ENCODE data around the gene HYKK.

HYKK gene

DNA sequence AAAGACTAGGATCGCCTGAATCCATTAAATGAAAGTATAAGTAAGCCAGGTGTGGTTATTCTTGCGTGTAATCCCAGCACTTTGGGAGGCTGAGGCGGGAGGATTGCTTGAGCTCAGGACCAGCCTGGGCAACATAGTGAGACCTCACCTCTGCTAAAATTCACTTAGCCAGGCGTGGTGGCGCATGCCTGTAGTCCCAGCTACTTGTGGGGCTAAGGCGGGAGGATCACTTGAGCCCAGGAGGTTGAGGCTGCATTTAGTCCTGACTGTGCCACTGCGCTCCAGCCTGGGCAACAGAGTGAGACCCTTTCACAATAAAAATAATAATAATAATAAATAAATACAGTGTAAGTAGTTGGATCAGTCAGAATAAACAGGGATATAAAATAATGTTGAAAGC is 25.5 kb upstream of the HYKK start:
- H3K36me3 ChIP-seq (ENCODE audit: control insufficient read depth in 4 of 4, insufficient read depth in 4 of 4, low read length in 3 of 4) = peaks cover 20 to 71% (median 53%) of the 10 kb centered on the region in 4 experiments
- no peak for DNase-seq
- CTCF ChIA-PET = interaction anchor here (0.6 to 6.6 kb wide), 5 partner anchors 32 to 1551 kb away, joined by 3 to 63 read pairs (median 8); no protein-coding TSS in a partner anchor
- H3K27ac ChIP-seq (ENCODE audit: insufficient read depth in 1 of 2, low read depth in 1 of 2, low read length in 2 of 2, poor library complexity in 1 of 2, severe bottlenecking in 2 of 2) = no peak overlapping the region
- POLR2A ChIA-PET = no interaction called here
- WGBS (ENCODE audit: insufficient coverage) = 80% methylated on average over 5 of the region's 7 CpGs
- no peaks in the 10 kb centered on the region for H3K27me3 ChIP-seq (replicated peaks in 2 of 5; ENCODE audit: control insufficient read depth in 4 of 5, insufficient read depth in 5 of 5, low read length in 4 of 5)
- no peak overlapping the region for H3K4me3 ChIP-seq (ENCODE audit: control insufficient read depth in 1 of 7, extremely low read depth in 1 of 7, insufficient read depth in 4 of 7, low read depth in 2 of 7, low read length in 6 of 7)
- no peaks in the 10 kb centered on the region for H3K9me3 ChIP-seq (ENCODE audit: control extremely low read depth in 1 of 5, control insufficient read depth in 4 of 5, insufficient read depth in 2 of 5, low read depth in 1 of 5, low read length in 4 of 5)
- H3K4me1 ChIP-seq (ENCODE audit: control extremely low read depth in 1 of 4, control insufficient read depth in 4 of 4, insufficient read depth in 4 of 4, low read length in 3 of 4) = no peaks in the 10 kb centered on the region

GRCh38 chr15:78492872-78493271 is 14.5 kb upstream of the HYKK start:
- H3K27me3 ChIP-seq (replicated peaks in 2 of 5; ENCODE audit: control insufficient read depth in 4 of 5, insufficient read depth in 5 of 5, low read length in 4 of 5) = no peaks in the 10 kb centered on the region
- POLR2A ChIA-PET = no interaction called here
- CTCF ChIA-PET = no interaction called here
- no peaks in the 10 kb centered on the region for H3K9me3 ChIP-seq (ENCODE audit: control extremely low read depth in 1 of 5, control insufficient read depth in 4 of 5, insufficient read depth in 2 of 5, low read depth in 1 of 5, low read length in 4 of 5)
- H3K36me3 ChIP-seq (ENCODE audit: control insufficient read depth in 4 of 4, insufficient read depth in 4 of 4, low read length in 3 of 4) = peaks cover 17 to 72% (median 46%) of the 10 kb centered on the region in 4 experiments
- peak in 2 of 3 donors; percentile 18 to 28 for DNase-seq
- H3K4me1 ChIP-seq (ENCODE audit: control extremely low read depth in 1 of 4, control insufficient read depth in 4 of 4, insufficient read depth in 4 of 4, low read length in 3 of 4) = peaks cover 0 to 10% (median 8%) of the 10 kb centered on the region in 4 experiments
- no peak overlapping the region for H3K4me3 ChIP-seq (ENCODE audit: control insufficient read depth in 1 of 7, extremely low read depth in 1 of 7, insufficient read depth in 4 of 7, low read depth in 2 of 7, low read length in 6 of 7)
- H3K27ac ChIP-seq (ENCODE audit: insufficient read depth in 1 of 2, low read depth in 1 of 2, low read length in 2 of 2, poor library complexity in 1 of 2, severe bottlenecking in 2 of 2) = peak overlapping the region in 1 of 2 experiments; percentile 16
- WGBS (ENCODE audit: insufficient coverage) = no CpG with 5 or more reads among the region's 1 CpG

DNA sequence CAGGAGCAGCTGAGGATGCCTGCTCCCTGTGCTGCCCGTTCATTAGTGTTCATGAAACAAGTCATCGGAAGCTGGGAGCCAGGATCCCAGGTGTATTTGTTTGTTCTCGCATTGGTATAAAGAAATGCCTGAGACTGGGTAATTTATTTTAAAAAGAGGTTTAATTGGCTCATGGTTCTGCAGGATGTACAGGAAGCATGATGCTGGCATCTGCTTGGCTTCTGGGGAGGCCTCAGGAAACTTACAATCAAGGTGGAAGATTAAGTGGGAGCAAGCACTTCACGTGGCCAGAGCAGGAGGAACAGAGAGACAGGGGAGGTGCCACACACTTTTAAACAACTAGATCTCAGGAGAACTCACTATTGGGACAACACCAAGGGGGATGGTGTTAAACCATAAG is 5.5 kb upstream of the HYKK start:
- POLR2A ChIA-PET = no interaction called here
- Histone ChIP-seq H3K9me3 (ENCODE audit: control extremely low read depth in 1 of 5, control insufficient read depth in 4 of 5, insufficient read depth in 2 of 5, low read depth in 1 of 5, low read length in 4 of 5) (peaks cover 0 to 3% (median 0%) of the 10 kb centered on the region in 5 experiments), H3K4me3 (ENCODE audit: control insufficient read depth in 1 of 7, extremely low read depth in 1 of 7, insufficient read depth in 4 of 7, low read depth in 2 of 7, low read length in 6 of 7) (no peak overlapping the region), H3K27ac (ENCODE audit: insufficient read depth in 1 of 2, low read depth in 1 of 2, low read length in 2 of 2, poor library complexity in 1 of 2, severe bottlenecking in 2 of 2) (no peak overlapping the region), H3K36me3 (ENCODE audit: control insufficient read depth in 4 of 4, insufficient read depth in 4 of 4, low read length in 3 of 4) (peaks cover 7 to 43% (median 23%) of the 10 kb centered on the region in 4 experiments), H3K4me1 (ENCODE audit: control extremely low read depth in 1 of 4, control insufficient read depth in 4 of 4, insufficient read depth in 4 of 4, low read length in 3 of 4) (peaks cover 0 to 2% (median 1%) of the 10 kb centered on the region in 4 experiments), H3K27me3 (replicated peaks in 2 of 5; ENCODE audit: control insufficient read depth in 4 of 5, insufficient read depth in 5 of 5, low read length in 4 of 5) (peaks cover 0 to 2% (median 0%) of the 10 kb centered on the region in 5 experiments)
- 100% methylated on average over 3 of the region's 4 CpGs for WGBS (ENCODE audit: insufficient coverage)
- DNase-seq = no peak
- CTCF ChIA-PET = no interaction called here

- ChIA-PET CTCF (no interaction called here), POLR2A (no interaction called here)
- Histone ChIP-seq H3K4me1 (ENCODE audit: control extremely low read depth in 1 of 4, control insufficient read depth in 4 of 4, insufficient read depth in 4 of 4, low read length in 3 of 4) (peaks cover 0 to 10% (median 8%) of the 10 kb centered on the region in 4 experiments), H3K36me3 (ENCODE audit: control insufficient read depth in 4 of 4, insufficient read depth in 4 of 4, low read length in 3 of 4) (peaks cover 7 to 35% (median 17%) of the 10 kb centered on the region in 4 experiments), H3K27ac (ENCODE audit: insufficient read depth in 1 of 2, low read depth in 1 of 2, low read length in 2 of 2, poor library complexity in 1 of 2, severe bottlenecking in 2 of 2) (no peak overlapping the region), H3K9me3 (ENCODE audit: control extremely low read depth in 1 of 5, control insufficient read depth in 4 of 5, insufficient read depth in 2 of 5, low read depth in 1 of 5, low read length in 4 of 5) (peaks cover 0 to 3% (median 0%) of the 10 kb centered on the region in 5 experiments), H3K4me3 (ENCODE audit: control insufficient read depth in 1 of 7, extremely low read depth in 1 of 7, insufficient read depth in 4 of 7, low read depth in 2 of 7, low read length in 6 of 7) (no peak overlapping the region), H3K27me3 (replicated peaks in 2 of 5; ENCODE audit: control insufficient read depth in 4 of 5, insufficient read depth in 5 of 5, low read length in 4 of 5) (peaks cover 0 to 2% (median 0%) of the 10 kb centered on the region in 5 experiments)
- DNase-seq = no peak
- WGBS (ENCODE audit: insufficient coverage) = 100% methylated on average over 1 of the region's 2 CpGs
Measured at GRCh38 chr15:78502641-78503040, 4.7 kb upstream of the HYKK start.

DNA sequence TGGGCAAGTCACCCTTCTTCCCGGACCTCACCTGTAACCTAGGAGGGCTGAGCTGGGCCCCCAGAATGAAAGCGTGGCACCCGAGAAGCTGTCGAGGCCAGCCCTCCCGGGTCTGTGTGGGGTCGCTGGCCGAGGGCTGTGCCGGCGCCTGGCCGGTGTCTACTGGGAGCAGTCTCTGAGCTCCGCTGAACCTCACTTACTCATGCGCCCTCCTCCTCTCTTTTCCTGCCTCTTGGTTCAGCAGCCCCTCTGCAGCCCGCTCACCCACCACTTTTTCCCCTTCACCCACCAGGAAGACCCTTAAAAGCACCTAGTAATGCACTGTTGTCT is 419 bp downstream of the HYKK start:
- ChIA-PET POLR2A (no interaction called here), CTCF (interaction anchor here (0.9 to 1.3 kb wide), 2 partner anchors 10 to 32 kb away, joined by 3 read pairs; partner anchors contain the start of gene PSMA4)
- peaks cover 0 to 17% (median 15%) of the 10 kb centered on the region in 4 experiments for H3K4me1 ChIP-seq (ENCODE audit: control extremely low read depth in 1 of 4, control insufficient read depth in 4 of 4, insufficient read depth in 4 of 4, low read length in 3 of 4)
- peak overlapping the region; percentile 62 to 83 (median 76) for H3K4me3 ChIP-seq (ENCODE audit: control insufficient read depth in 1 of 7, extremely low read depth in 1 of 7, insufficient read depth in 4 of 7, low read depth in 2 of 7, low read length in 6 of 7)
- no peaks in the 10 kb centered on the region for H3K9me3 ChIP-seq (ENCODE audit: control extremely low read depth in 1 of 5, control insufficient read depth in 4 of 5, insufficient read depth in 2 of 5, low read depth in 1 of 5, low read length in 4 of 5)
- 0% methylated on average over 13 of the region's 13 CpGs for WGBS (ENCODE audit: insufficient coverage)
- H3K27ac ChIP-seq (ENCODE audit: insufficient read depth in 1 of 2, low read depth in 1 of 2, low read length in 2 of 2, poor library complexity in 1 of 2, severe bottlenecking in 2 of 2) = no peak overlapping the region
- DNase-seq = no peak
- H3K27me3 ChIP-seq (replicated peaks in 2 of 5; ENCODE audit: control insufficient read depth in 4 of 5, insufficient read depth in 5 of 5, low read length in 4 of 5) = peaks cover 0 to 11% (median 8%) of the 10 kb centered on the region in 5 experiments
- H3K36me3 ChIP-seq (ENCODE audit: control insufficient read depth in 4 of 4, insufficient read depth in 4 of 4, low read length in 3 of 4) = no peaks in the 10 kb centered on the region

- ChIA-PET POLR2A (no interaction called here), CTCF (interaction anchor here (0.9 to 1.3 kb wide), 2 partner anchors 11 to 32 kb away, joined by 3 read pairs; partner anchors contain the start of gene PSMA4)
- WGBS (ENCODE audit: insufficient coverage) = 46% methylated on average over 2 of the region's 6 CpGs
- H3K9me3 ChIP-seq (ENCODE audit: control extremely low read depth in 1 of 5, control insufficient read depth in 4 of 5, insufficient read depth in 2 of 5, low read depth in 1 of 5, low read length in 4 of 5) = no peaks in the 10 kb centered on the region
- no peak overlapping the region for H3K27ac ChIP-seq (ENCODE audit: insufficient read depth in 1 of 2, low read depth in 1 of 2, low read length in 2 of 2, poor library complexity in 1 of 2, severe bottlenecking in 2 of 2)
- H3K27me3 ChIP-seq (replicated peaks in 2 of 5; ENCODE audit: control insufficient read depth in 4 of 5, insufficient read depth in 5 of 5, low read length in 4 of 5) = peaks cover 0 to 11% (median 8%) of the 10 kb centered on the region in 5 experiments
- H3K4me3 ChIP-seq (ENCODE audit: control insufficient read depth in 1 of 7, extremely low read depth in 1 of 7, insufficient read depth in 4 of 7, low read depth in 2 of 7, low read length in 6 of 7) = peak overlapping the region in 5 of 7 experiments; percentile 62 to 83 (median 78)
- H3K36me3 ChIP-seq (ENCODE audit: control insufficient read depth in 4 of 4, insufficient read depth in 4 of 4, low read length in 3 of 4) = no peaks in the 10 kb centered on the region
- DNase-seq = no peak
- H3K4me1 ChIP-seq (ENCODE audit: control extremely low read depth in 1 of 4, control insufficient read depth in 4 of 4, insufficient read depth in 4 of 4, low read length in 3 of 4) = peaks cover 0 to 17% (median 15%) of the 10 kb centered on the region in 4 experiments
Measured at GRCh38 chr15:78508272-78508671, 895 bp downstream of the HYKK start.

DNA sequence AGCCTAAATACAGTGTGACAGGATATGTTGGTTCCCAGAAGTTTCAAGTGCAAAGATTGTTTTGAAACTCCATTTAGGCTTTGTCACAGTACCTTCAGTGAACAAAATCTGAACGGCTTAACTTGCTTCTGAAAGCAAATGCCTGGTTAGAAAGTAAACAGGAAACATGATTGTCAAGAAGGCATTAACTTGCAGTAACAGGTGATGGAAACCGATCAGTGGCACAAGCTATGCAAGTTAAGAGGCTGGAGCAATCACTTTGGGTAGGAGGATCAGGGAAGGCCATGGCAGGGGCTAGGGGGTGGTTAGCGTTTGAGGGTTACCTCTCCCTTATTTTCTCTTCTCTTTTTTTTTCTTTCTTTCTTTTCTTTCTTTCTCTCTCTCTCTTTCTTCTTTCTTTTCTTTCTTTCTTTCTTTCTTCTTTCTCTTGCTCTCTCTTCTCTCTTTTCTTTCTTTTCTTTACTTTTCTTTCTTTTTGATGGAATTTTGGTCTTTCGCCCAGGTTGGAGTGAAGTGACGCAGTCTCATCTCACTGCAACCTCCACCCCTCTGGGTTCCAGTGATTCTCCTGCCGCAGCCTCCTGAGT is 2.4 kb downstream of the HYKK start:
- peaks cover 0 to 11% (median 8%) of the 10 kb centered on the region in 5 experiments for H3K27me3 ChIP-seq (replicated peaks in 2 of 5; ENCODE audit: control insufficient read depth in 4 of 5, insufficient read depth in 5 of 5, low read length in 4 of 5)
- peaks cover 0 to 17% (median 15%) of the 10 kb centered on the region in 4 experiments for H3K4me1 ChIP-seq (ENCODE audit: control extremely low read depth in 1 of 4, control insufficient read depth in 4 of 4, insufficient read depth in 4 of 4, low read length in 3 of 4)
- CTCF ChIA-PET = interaction anchor here (1.1 kb wide), 1 partner anchor 10 kb away, joined by 4 read pairs; no protein-coding TSS in a partner anchor
- H3K36me3 ChIP-seq (ENCODE audit: control insufficient read depth in 4 of 4, insufficient read depth in 4 of 4, low read length in 3 of 4) = no peaks in the 10 kb centered on the region
- H3K9me3 ChIP-seq (ENCODE audit: control extremely low read depth in 1 of 5, control insufficient read depth in 4 of 5, insufficient read depth in 2 of 5, low read depth in 1 of 5, low read length in 4 of 5) = no peaks in the 10 kb centered on the region
- WGBS (ENCODE audit: insufficient coverage) = 84% methylated on average over 3 of the region's 6 CpGs
- no peak overlapping the region for H3K4me3 ChIP-seq (ENCODE audit: control insufficient read depth in 1 of 7, extremely low read depth in 1 of 7, insufficient read depth in 4 of 7, low read depth in 2 of 7, low read length in 6 of 7)
- peak in 1 of 3 donors; percentile 11 for DNase-seq
- H3K27ac ChIP-seq (ENCODE audit: insufficient read depth in 1 of 2, low read depth in 1 of 2, low read length in 2 of 2, poor library complexity in 1 of 2, severe bottlenecking in 2 of 2) = no peak overlapping the region
- POLR2A ChIA-PET = interaction anchor here (0.6 kb wide), 1 partner anchor 1559 kb away, joined by 3 read pairs; no protein-coding TSS in a partner anchor
